Activated gamma-delta T cell (primary cell): ENCODE data around the gene LRIG2.
"Not testable (repeated sequence)": the region's sequence is repeated elsewhere in the genome, so short reads cannot be mapped to it uniquely, and the experiment has no call there.

Experiments
- DNase-seq: peaks from one replicate; lab custom pipeline; 2025; lab: John Stamatoyannopoulos, UW

The LRIG2 gene

GRCh38 chr1:113058941-113059706 is 13.9 kb upstream of the LRIG2 start:
- DNase-seq: no peak

- not testable (repeated sequence) for DNase-seq
Observed at GRCh38 chr1:113063456-113063855, 9.5 kb upstream of the LRIG2 start.

GRCh38 chr1:113072141-113072756 is 749 bp upstream of the LRIG2 start:
- DNase-seq: no peak

- DNase-seq: no peak
Observed at GRCh38 chr1:113073479-113073950, 517 bp downstream of the LRIG2 start.

- no peak for DNase-seq
Observed at GRCh38 chr1:113074237-113074636, 1.2 kb downstream of the LRIG2 start.

- DNase-seq: not testable (repeated sequence)
Observed at GRCh38 chr1:113077978-113078377, 5.0 kb downstream of the LRIG2 start.

- DNase-seq: no peak
Observed at GRCh38 chr1:113086541-113086940, 13.5 kb downstream of the LRIG2 start.

GRCh38 chr1:113088972-113089371 is 16.0 kb downstream of the LRIG2 start:
- no peak for DNase-seq

- DNase-seq: no peak
Observed at GRCh38 chr1:113090051-113090450, 17.1 kb downstream of the LRIG2 start.

GRCh38 chr1:113091988-113092594 is 19.1 kb downstream of the LRIG2 start:
- no peak for DNase-seq

- DNase-seq: no peak
Observed at GRCh38 chr1:113094506-113094905, 21.5 kb downstream of the LRIG2 start.

GRCh38 chr1:113095790-113096455 is 22.9 kb downstream of the LRIG2 start:
- DNase-seq: no peak

GRCh38 chr1:113096493-113096892 is 23.5 kb downstream of the LRIG2 start:
- DNase-seq: no peak

GRCh38 chr1:113101588-113101987 is 28.6 kb downstream of the LRIG2 start:
- DNase-seq: no peak

- no peak for DNase-seq
Observed at GRCh38 chr1:113103048-113103447, 30.1 kb downstream of the LRIG2 start.

GRCh38 chr1:113103977-113104376 is 31.0 kb downstream of the LRIG2 start:
- no peak for DNase-seq

GRCh38 chr1:113106910-113107309 is 33.9 kb downstream of the LRIG2 start:
- DNase-seq: no peak

- no peak for DNase-seq
Observed at GRCh38 chr1:113109908-113110554, 37.0 kb downstream of the LRIG2 start.

- no peak for DNase-seq
Observed at GRCh38 chr1:113118266-113118665, 45.3 kb downstream of the LRIG2 start.

- DNase-seq: no peak
Observed at GRCh38 chr1:113123737-113124136, 50.7 kb downstream of the LRIG2 start.

- DNase-seq: no peak
Observed at GRCh38 chr1:113124366-113124765, 51.4 kb downstream of the LRIG2 start.

GRCh38 chr1:113125517-113125916 is 52.5 kb downstream of the LRIG2 start:
- DNase-seq: no peak
